GM19099 (cell line): ENCODE data around the gene ZACN.

Source experiments
- POLR2A ChIP-seq: IDR thresholded peaks from 3 replicates; pipeline ENCODE4 v1.6.1; 2011; ENCODE audit warnings: low read depth; ENCODE audit not compliant: insufficient read length; ENCODE audit errors: extremely low read depth

The ZACN gene

DNA sequence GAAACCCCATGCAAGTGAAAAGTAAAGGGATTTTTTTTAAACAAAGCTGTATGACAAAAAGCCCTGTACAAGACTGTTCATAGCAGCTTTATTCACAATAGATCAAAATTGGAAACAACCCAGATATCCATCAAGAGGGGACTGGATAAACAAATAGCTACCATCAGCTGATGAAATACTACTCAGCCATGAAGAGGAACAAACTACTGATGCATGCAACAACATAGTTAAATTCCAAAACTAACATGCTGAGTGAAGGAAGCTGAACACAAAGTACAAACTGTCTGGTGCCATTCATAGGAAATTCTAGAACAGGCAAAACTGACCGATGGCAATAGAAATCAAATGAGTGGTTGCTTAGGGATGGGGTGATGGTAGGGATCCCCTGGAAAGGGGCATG, 46.9 kb downstream of the ZACN start:
- TF ChIP-seq POLR2A, result no peak

- TF ChIP-seq POLR2A, result no peak
Observed at GRCh38 chr17:76130473-76130872, 51.5 kb downstream of the ZACN start.

DNA sequence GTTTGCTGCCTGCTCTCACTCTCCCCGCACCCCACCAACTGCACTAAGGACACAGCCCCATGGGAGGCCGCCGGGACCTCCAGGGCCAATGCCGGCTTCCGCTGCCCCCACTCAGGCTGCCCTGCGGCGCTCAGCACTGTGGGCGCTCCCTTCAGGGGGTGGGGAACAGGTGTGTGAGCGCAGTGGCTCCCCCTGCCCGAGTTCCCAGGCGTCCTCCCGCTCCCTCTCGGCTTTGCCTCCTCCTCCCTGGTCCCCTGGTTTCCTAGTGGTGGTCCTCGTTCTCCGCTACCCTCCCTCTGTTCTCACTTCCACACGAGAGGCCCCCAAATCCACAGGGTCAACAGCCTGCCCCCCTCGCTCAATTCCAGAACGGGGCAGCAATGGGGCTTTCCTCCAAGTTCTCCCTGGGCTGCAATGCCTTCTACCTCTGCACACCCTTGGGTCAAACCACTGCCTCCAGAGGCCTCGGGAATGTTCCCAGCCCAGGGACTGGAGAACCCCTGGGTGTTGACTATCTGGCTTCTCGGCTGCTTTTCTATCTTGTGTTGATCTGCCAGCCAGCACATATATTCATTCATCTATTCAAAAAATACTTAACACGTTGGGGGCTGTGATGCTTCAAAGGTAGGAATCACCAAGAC, 52.2 kb downstream of the ZACN start:
- no peak for TF ChIP-seq POLR2A

- no peak for TF ChIP-seq POLR2A
Observed at GRCh38 chr17:76131692-76132573, 53.0 kb downstream of the ZACN start.
